Karpas-422 (cell line): ENCODE data around the gene MORN4. TPM values are rescaled to one million over a fixed set of nuclear protein-coding genes. Genes with fewer than 3 reads are reported as not detected.
"Not testable (repeated sequence)": the region's sequence is repeated elsewhere in the genome, so short reads cannot be mapped to it uniquely, and the experiment has no call there.

Experiments
- DNase-seq: peaks from one replicate; pipeline ENCODE4 v3.0.0-alpha.2; 2015
- H2AFZ ChIP-seq: fragments of 200-600 bp; sonication (generic); 2 replicates; pipeline ENCODE4 v1.6.1; 2014; ENCODE audit warnings: antibody characterized with exemption, low read length, mixed read lengths
- H3K27ac ChIP-seq: fragments of 200-600 bp; sonication (generic); 2 replicates; pipeline ENCODE4 v1.5.1; 2014; ENCODE audit warnings: mild to moderate bottlenecking, low read length, moderate library complexity
- H3K27me3 ChIP-seq: fragments of 200-600 bp; sonication (generic); 2 replicates; pipeline ENCODE4 v1.6.1; 2014; ENCODE audit warnings: low read length, mixed read lengths
- H3K36me3 ChIP-seq: fragments of 200-600 bp; sonication (generic); 2 replicates; pipeline ENCODE4 v1.6.1; 2014; ENCODE audit warnings: low read length, mixed read lengths; ENCODE audit not compliant: insufficient read depth
- H3K4me1 ChIP-seq: fragments of 200-600 bp; sonication (generic); 2 replicates; pipeline ENCODE4 v1.6.1; 2014; ENCODE audit warnings: mild to moderate bottlenecking, low read length, mixed read lengths
- H3K4me2 ChIP-seq: fragments of 200-600 bp; sonication (generic); 2 replicates; pipeline ENCODE4 v1.6.1; 2014; ENCODE audit warnings: low read length, low read depth, mild to moderate bottlenecking; ENCODE audit not compliant: poor library complexity, severe bottlenecking
- H3K4me3 ChIP-seq: fragments of 200-600 bp; sonication (generic); 2 replicates; pipeline ENCODE4 v1.5.1; 2014; ENCODE audit warnings: mild to moderate bottlenecking, antibody characterized with exemption, low read length, mixed read lengths
- H3K79me2 ChIP-seq: fragments of 200-600 bp; sonication (generic); 2 replicates; pipeline ENCODE4 v1.6.1; 2014; ENCODE audit warnings: mild to moderate bottlenecking, low read length, mixed read lengths
- H3K9ac ChIP-seq: fragments of 200-600 bp; sonication (generic); 2 replicates; pipeline ENCODE4 v1.6.0; 2014; ENCODE audit warnings: low read length
- H3K9me2 ChIP-seq: fragments of 200-600 bp; sonication (generic), shearing (Covaris generic); replicated peaks from 2 replicates; pipeline ENCODE4 v1.6.0; 2014; ENCODE audit warnings: mild to moderate bottlenecking, low read length, moderate library complexity; ENCODE audit not compliant: insufficient read depth
- H3K9me3 ChIP-seq: fragments of 300-700, 200-600 bp; sonication (generic); 2 replicates; pipeline ENCODE4 v1.6.1; 2014; ENCODE audit warnings: low read length, mixed read lengths
- H4K20me1 ChIP-seq: fragments of 200-600 bp; sonication (generic); 2 replicates; pipeline ENCODE4 v1.6.1; 2014; ENCODE audit warnings: mild to moderate bottlenecking, antibody characterized with exemption, low read length, low read depth; ENCODE audit not compliant: insufficient read depth
- total RNA-seq: library from RNA; depleted of rRNA; stranded (reverse); fragments of >200 nt; shearing (Covaris generic); gene quantifications from 2 replicates; pipeline ENCODE4 v1.2.3, GENCODE V29; 2014; ENCODE audit warnings: low replicate concordance

Gene MORN4
- total RNA-seq, 1 experiment from 2014 or later = not detected

GRCh38 chr10:97639090-97639489 is 5.8 kb upstream of the MORN4 start:
- H3K27ac ChIP-seq, H3K4me3 ChIP-seq, H3K9me2 ChIP-seq, H3K4me2 ChIP-seq, H3K36me3 ChIP-seq, H4K20me1 ChIP-seq, H3K9me3 ChIP-seq, DNase-seq, H3K27me3 ChIP-seq, H2AFZ ChIP-seq, H3K4me1 ChIP-seq, H3K9ac ChIP-seq: not testable (repeated sequence)
- H3K79me2 ChIP-seq = peaks cover 24% of the 10 kb centered on the region

DNA sequence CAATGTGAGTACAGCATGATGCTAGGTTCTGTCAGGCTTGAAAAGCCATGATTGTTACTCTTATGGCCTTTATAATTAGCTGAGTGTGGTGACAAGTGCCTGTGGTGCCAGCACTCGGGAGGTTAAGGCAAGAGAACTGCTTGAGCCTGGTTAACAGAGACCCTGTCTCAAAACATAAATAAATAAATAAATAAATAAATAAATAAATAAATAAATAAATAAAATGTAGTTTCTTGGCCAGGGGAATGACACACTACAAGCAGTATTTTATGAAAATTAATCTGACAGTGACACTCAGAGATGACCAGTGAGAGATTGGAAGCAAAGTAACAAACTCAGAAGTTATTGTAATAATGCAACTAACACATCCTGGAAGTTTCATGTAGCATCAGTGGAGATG is 2.3 kb upstream of the MORN4 start:
- no peak for DNase-seq
- Histone ChIP-seq H3K36me3 (no peaks in the 10 kb centered on the region), H3K79me2 (no peaks in the 10 kb centered on the region), H3K27me3 (no peaks in the 10 kb centered on the region), H4K20me1 (no peaks in the 10 kb centered on the region), H3K9ac (no peak overlapping the region), H3K27ac (no peak overlapping the region), H3K4me1 (no peaks in the 10 kb centered on the region), H3K4me2 (no peak overlapping the region), H2AFZ (no peak overlapping the region), H3K9me2 (no peaks in the 10 kb centered on the region), H3K4me3 (no peak overlapping the region), H3K9me3 (no peaks in the 10 kb centered on the region)

DNA sequence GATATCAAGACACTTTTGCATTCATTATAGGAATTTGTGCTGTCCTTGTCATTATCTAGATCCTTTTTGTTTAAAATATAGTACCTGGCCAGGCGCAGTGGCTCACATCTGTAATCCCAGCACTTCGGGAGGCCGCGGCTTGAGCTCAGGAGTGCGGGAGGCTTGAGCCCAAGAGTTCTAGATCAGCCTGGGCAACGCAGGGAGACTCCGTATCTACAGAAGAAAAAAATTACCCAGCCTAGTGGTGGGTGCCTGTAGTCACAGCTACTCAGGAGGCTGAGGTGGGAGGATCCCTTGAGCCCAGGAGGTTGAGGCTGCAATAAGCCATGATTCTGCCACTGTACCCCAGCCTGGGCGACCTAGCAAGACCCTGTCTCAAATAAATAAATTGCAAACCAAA is 621 bp upstream of the MORN4 start:
- Histone ChIP-seq H3K27me3 (no peaks in the 10 kb centered on the region), H3K4me1 (no peaks in the 10 kb centered on the region), H3K36me3 (no peaks in the 10 kb centered on the region), H3K79me2 (no peaks in the 10 kb centered on the region), H2AFZ (no peak overlapping the region), H3K27ac (no peak overlapping the region), H4K20me1 (no peaks in the 10 kb centered on the region), H3K9me3 (no peaks in the 10 kb centered on the region), H3K4me2 (no peak overlapping the region), H3K9me2 (no peaks in the 10 kb centered on the region), H3K9ac (no peak overlapping the region), H3K4me3 (no peak overlapping the region)
- DNase-seq = no peak

- no peaks in the 10 kb centered on the region for H3K79me2 ChIP-seq
- no peak overlapping the region for H3K9ac ChIP-seq
- H3K36me3 ChIP-seq = no peaks in the 10 kb centered on the region
- H3K4me2 ChIP-seq = no peak overlapping the region
- no peak overlapping the region for H3K27ac ChIP-seq
- H3K4me1 ChIP-seq = no peaks in the 10 kb centered on the region
- no peaks in the 10 kb centered on the region for H3K9me2 ChIP-seq
- H3K4me3 ChIP-seq = no peak overlapping the region
- no peaks in the 10 kb centered on the region for H4K20me1 ChIP-seq
- no peaks in the 10 kb centered on the region for H3K9me3 ChIP-seq
- DNase-seq = no peak
- H2AFZ ChIP-seq = no peak overlapping the region
- H3K27me3 ChIP-seq = no peaks in the 10 kb centered on the region
Measured at GRCh38 chr10:97631098-97631497, 2.2 kb downstream of the MORN4 start.

DNA sequence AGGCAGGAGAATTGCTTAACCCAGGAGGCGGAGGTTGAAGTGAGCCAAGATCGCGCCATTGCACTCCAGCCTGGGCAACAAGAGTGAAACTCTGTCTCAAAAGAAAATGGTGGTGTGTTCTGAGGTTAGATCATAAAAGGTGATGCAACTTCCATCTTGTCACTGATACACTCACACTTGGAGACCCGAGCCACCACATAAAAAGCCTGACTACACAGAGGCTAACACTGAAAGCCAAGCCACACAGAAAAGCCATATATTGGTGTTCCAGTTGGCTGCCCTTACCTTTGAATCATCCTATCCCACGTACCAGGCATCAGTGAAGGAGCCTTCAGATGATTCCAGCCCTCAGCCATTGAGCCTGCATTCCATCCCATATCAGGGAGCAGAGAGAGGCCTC is 4.0 kb downstream of the MORN4 start:
- H3K36me3 ChIP-seq = no peaks in the 10 kb centered on the region
- H3K4me3 ChIP-seq = no peak overlapping the region
- H3K9me3 ChIP-seq = no peaks in the 10 kb centered on the region
- H3K9me2 ChIP-seq = no peaks in the 10 kb centered on the region
- H3K27me3 ChIP-seq = no peaks in the 10 kb centered on the region
- H3K9ac ChIP-seq = no peak overlapping the region
- DNase-seq = no peak
- no peak overlapping the region for H3K27ac ChIP-seq
- no peaks in the 10 kb centered on the region for H3K4me1 ChIP-seq
- no peaks in the 10 kb centered on the region for H3K79me2 ChIP-seq
- H2AFZ ChIP-seq = no peak overlapping the region
- H3K4me2 ChIP-seq = no peak overlapping the region
- H4K20me1 ChIP-seq = no peaks in the 10 kb centered on the region

DNA sequence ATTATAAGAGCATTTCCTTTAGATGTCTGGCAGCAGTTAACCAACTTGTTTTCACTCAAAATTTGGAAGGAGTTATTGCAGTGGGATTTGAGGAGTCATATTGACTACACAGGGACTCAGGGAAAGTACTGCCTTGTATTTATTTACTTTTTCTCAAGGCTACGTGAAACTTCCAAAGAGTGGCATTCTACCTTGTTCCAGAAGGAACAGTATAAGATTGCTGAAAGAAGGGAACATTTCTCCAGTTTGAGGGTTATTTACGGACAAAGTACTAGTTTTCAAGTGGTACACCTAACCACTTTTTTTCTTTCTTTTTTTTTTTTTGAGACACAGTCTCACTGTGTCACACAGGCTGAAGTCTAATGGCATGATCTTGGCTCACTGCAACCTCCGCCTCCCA is 5.1 kb downstream of the MORN4 start:
- no peaks in the 10 kb centered on the region for H3K9me2 ChIP-seq
- H4K20me1 ChIP-seq = no peaks in the 10 kb centered on the region
- H3K79me2 ChIP-seq = no peaks in the 10 kb centered on the region
- no peak overlapping the region for H2AFZ ChIP-seq
- no peak for DNase-seq
- H3K4me1 ChIP-seq = no peaks in the 10 kb centered on the region
- no peak overlapping the region for H3K9ac ChIP-seq
- no peak overlapping the region for H3K4me2 ChIP-seq
- no peaks in the 10 kb centered on the region for H3K36me3 ChIP-seq
- no peaks in the 10 kb centered on the region for H3K27me3 ChIP-seq
- H3K9me3 ChIP-seq = no peaks in the 10 kb centered on the region
- H3K27ac ChIP-seq = no peak overlapping the region
- H3K4me3 ChIP-seq = no peak overlapping the region

GRCh38 chr10:97627731-97628130 is 5.6 kb downstream of the MORN4 start:
- DNase-seq = no peak
- Histone ChIP-seq H3K27me3 (no peaks in the 10 kb centered on the region), H3K79me2 (no peaks in the 10 kb centered on the region), H3K4me1 (no peaks in the 10 kb centered on the region), H3K27ac (no peak overlapping the region), H3K9me3 (no peaks in the 10 kb centered on the region), H3K36me3 (no peaks in the 10 kb centered on the region), H2AFZ (no peak overlapping the region), H3K9ac (no peak overlapping the region), H3K4me2 (no peak overlapping the region), H4K20me1 (no peaks in the 10 kb centered on the region), H3K4me3 (no peak overlapping the region), H3K9me2 (no peaks in the 10 kb centered on the region)

DNA sequence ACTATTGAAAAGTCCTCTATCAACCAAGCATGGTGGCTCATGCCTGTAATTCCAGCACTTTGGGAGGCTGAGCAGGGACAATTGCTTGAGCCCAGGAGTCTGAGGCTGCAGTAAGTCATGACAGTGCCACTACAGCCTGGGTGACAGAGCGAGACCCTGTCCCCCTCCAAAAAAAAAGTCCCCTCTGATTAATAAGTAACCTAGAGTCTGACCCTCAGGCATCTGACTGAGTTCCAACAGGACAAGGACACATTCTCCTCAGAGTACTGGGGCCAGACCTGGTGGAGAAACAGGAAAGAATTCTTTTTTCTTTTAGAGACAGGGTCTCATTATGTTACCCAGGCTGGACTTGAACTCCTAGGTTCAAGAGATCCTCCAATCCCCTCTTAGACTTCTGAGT is 10.0 kb downstream of the MORN4 start:
- H3K4me3 ChIP-seq = no peak overlapping the region
- H4K20me1 ChIP-seq = no peaks in the 10 kb centered on the region
- no peak overlapping the region for H2AFZ ChIP-seq
- DNase-seq = no peak
- H3K27ac ChIP-seq = no peak overlapping the region
- H3K36me3 ChIP-seq = no peaks in the 10 kb centered on the region
- no peaks in the 10 kb centered on the region for H3K79me2 ChIP-seq
- H3K9me3 ChIP-seq = no peaks in the 10 kb centered on the region
- H3K4me2 ChIP-seq = no peak overlapping the region
- no peaks in the 10 kb centered on the region for H3K9me2 ChIP-seq
- H3K4me1 ChIP-seq = no peaks in the 10 kb centered on the region
- H3K27me3 ChIP-seq = no peaks in the 10 kb centered on the region
- no peak overlapping the region for H3K9ac ChIP-seq

- Histone ChIP-seq H3K79me2 (no peaks in the 10 kb centered on the region), H3K9ac (no peak overlapping the region), H4K20me1 (no peaks in the 10 kb centered on the region), H3K36me3 (no peaks in the 10 kb centered on the region), H3K4me3 (no peak overlapping the region), H3K27ac (no peak overlapping the region), H3K4me1 (no peaks in the 10 kb centered on the region), H3K9me3 (no peaks in the 10 kb centered on the region), H2AFZ (no peak overlapping the region), H3K27me3 (no peaks in the 10 kb centered on the region), H3K4me2 (no peak overlapping the region), H3K9me2 (no peaks in the 10 kb centered on the region)
- no peak for DNase-seq
Measured at GRCh38 chr10:97618733-97619132, 14.6 kb downstream of the MORN4 start.
